H1 (cell line): ENCODE data around the gene ZNF813. TPM values are rescaled to one million over a fixed set of nuclear protein-coding genes. Genes with fewer than 3 reads are reported as not detected.

ENCODE experiments used
- CTCF ChIA-PET: fragments of 300-600 bp; sonication (Branson Sonifier 250); formaldehyde crosslinking; loops from one replicate; lab custom pipeline; 2021; ENCODE audit not compliant: partially characterized antibody; lab: Charles Lee
- POLR2A ChIA-PET: fragments of 300-600 bp; sonication (Branson Sonifier 250); formaldehyde crosslinking; loops from one replicate; lab custom pipeline; 2021; ENCODE audit warnings: inconsistent platforms; ENCODE audit not compliant: partially characterized antibody; lab: Charles Lee
- DNase-seq, 2 experiments: peaks; one replicate each; pipeline versions ENCODE4 v3.0.0 to v3.0.0-alpha.2; 2010 to 2022; ENCODE audit warnings: low spot score in 2 of 2, low read depth in 1 of 2, mixed read lengths in 1 of 2
- FAIRE-seq: peaks from 2 replicates; lab custom pipeline; 2011; peaks lifted over from hg19 to GRCh38; lab: Jason Lieb, UNC
- H2AFZ ChIP-seq: 2 replicates; pipeline ENCODE4 v1.8.1; 2012; ENCODE audit warnings: low read length, inconsistent platforms
- H2AK5ac ChIP-seq: 2 replicates; pipeline ENCODE4 v1.6.1; 2013; ENCODE audit warnings: low read depth, low read length
- H2BK120ac ChIP-seq: replicated peaks from 2 replicates; pipeline ENCODE3; 2013; ENCODE audit warnings: low read depth, low read length, inconsistent platforms
- H2BK12ac ChIP-seq: 2 replicates; pipeline ENCODE4 v1.6.1; 2013; ENCODE audit warnings: low read depth, low read length
- H2BK15ac ChIP-seq: 2 replicates; pipeline ENCODE4 v1.6.1; 2013; ENCODE audit warnings: low read length
- H2BK20ac ChIP-seq: 2 replicates; pipeline ENCODE4 v1.6.1; 2013; ENCODE audit warnings: low read length
- H2BK5ac ChIP-seq: 2 replicates; pipeline ENCODE4 v1.6.1; 2013; ENCODE audit warnings: low read depth, low read length
- H3K14ac ChIP-seq: 2 replicates; pipeline ENCODE4 v1.6.1; 2013; ENCODE audit warnings: inconsistent platforms; ENCODE audit not compliant: insufficient read length
- H3K18ac ChIP-seq: 2 replicates; pipeline ENCODE4 v1.6.1; 2013; ENCODE audit warnings: low read length; ENCODE audit errors: extremely low read depth
- H3K23ac ChIP-seq: 2 replicates; pipeline ENCODE4 v1.6.1; 2013; ENCODE audit warnings: inconsistent platforms; ENCODE audit not compliant: insufficient read length
- H3K23me2 ChIP-seq: 2 replicates; pipeline ENCODE4 v1.6.1; 2013; ENCODE audit warnings: low read depth, low read length
- H3K27ac ChIP-seq: 2 replicates; pipeline ENCODE4 v1.6.1; 2011; ENCODE audit warnings: low read depth, low read length, inconsistent platforms
- H3K27me3 ChIP-seq, 4 experiments: replicated peaks in 1 of 4; 1 replicate in 1 of 4; 2 replicates in 3 of 4; pipeline versions ENCODE4 v1.6.1 to v1.8.1; 2011 to 2013; ENCODE audit warnings: low read length in 3 of 4, mild to moderate bottlenecking in 3 of 4, inconsistent platforms in 2 of 4, mixed read lengths in 2 of 4, moderate library complexity in 1 of 4; ENCODE audit not compliant: control insufficient read depth in 3 of 4, insufficient read depth in 3 of 4; ENCODE audit errors: extremely low read depth in 1 of 4
- H3K36me3 ChIP-seq, 4 experiments: 2 replicates each; pipeline versions ENCODE4 v1.6.1 to v1.8.1; 2011 to 2013; ENCODE audit warnings: mild to moderate bottlenecking in 4 of 4, low read length in 3 of 4, moderate library complexity in 2 of 4, control low read depth in 1 of 4, inconsistent platforms in 1 of 4; ENCODE audit not compliant: insufficient read depth in 4 of 4, control insufficient read depth in 2 of 4
- H3K4ac ChIP-seq: replicated peaks from 2 replicates; pipeline ENCODE3; 2013; ENCODE audit warnings: low read length, low read depth, mixed read lengths, inconsistent platforms; ENCODE audit not compliant: insufficient read length
- H3K4me1 ChIP-seq, 4 experiments: replicated peaks in 1 of 4; 1 replicate in 1 of 4; 2 replicates in 3 of 4; pipeline versions ENCODE4 v1.6.1 to v1.8.1; 2011 to 2013; ENCODE audit warnings: low read length in 3 of 4, inconsistent platforms in 2 of 4, mixed read lengths in 1 of 4; ENCODE audit not compliant: insufficient read depth in 4 of 4, control insufficient read depth in 3 of 4
- H3K4me2 ChIP-seq, 2 experiments: 2 replicates each; pipeline versions ENCODE4 v1.6.1 to v1.8.1; 2011 to 2013; ENCODE audit warnings: low read depth in 2 of 2, low read length in 2 of 2, control low read depth in 1 of 2, inconsistent platforms in 1 of 2, mild to moderate bottlenecking in 1 of 2; ENCODE audit not compliant: insufficient read depth in 1 of 2
- H3K4me3 ChIP-seq, 4 experiments: fragments of 200-600, 300-600 bp in 1 of 4; sonication (generic), shearing (Covaris generic), sonication (Bioruptor Twin) in 1 of 4; 2 replicates each; pipeline versions ENCODE4 v1.5.1 to v1.8.1; 2011 to 2016; ENCODE audit warnings: low read length in 4 of 4, low read depth in 3 of 4, control low read depth in 2 of 4, inconsistent platforms in 2 of 4, mild to moderate bottlenecking in 2 of 4, mixed read lengths in 1 of 4, moderate library complexity in 1 of 4; ENCODE audit not compliant: insufficient read depth in 2 of 4; ENCODE audit errors: extremely low read depth in 1 of 4
- H3K56ac ChIP-seq: replicated peaks from 2 replicates; pipeline ENCODE3; 2013; ENCODE audit warnings: low read depth, mild to moderate bottlenecking, mixed read lengths, low read length, inconsistent platforms; ENCODE audit not compliant: insufficient read length
- H3K79me1 ChIP-seq: 2 replicates; pipeline ENCODE4 v1.6.1; 2013; ENCODE audit warnings: low read depth, low read length, control low read depth
- H3K79me2 ChIP-seq, 2 experiments: 2 replicates each; pipeline versions ENCODE4 v1.6.1 to v1.8.1; 2012 to 2013; ENCODE audit warnings: low read length in 2 of 2, mild to moderate bottlenecking in 2 of 2, inconsistent platforms in 1 of 2; ENCODE audit not compliant: insufficient read depth in 2 of 2, control insufficient read depth in 1 of 2
- H3K9ac ChIP-seq, 4 experiments: replicated peaks in 1 of 4; 1 replicate in 1 of 4; 2 replicates in 3 of 4; pipeline versions ENCODE4 v1.6.1 to v1.8.1; 2011 to 2013; ENCODE audit warnings: low read depth in 3 of 4, low read length in 3 of 4, control low read depth in 2 of 4, mild to moderate bottlenecking in 2 of 4, moderate library complexity in 2 of 4, inconsistent platforms in 1 of 4; ENCODE audit errors: extremely low read depth in 1 of 4
- H3K9me3 ChIP-seq, 2 experiments: 2 replicates each; pipeline versions ENCODE4 v1.6.1 to v1.8.1; 2012 to 2013; ENCODE audit warnings: mild to moderate bottlenecking in 2 of 2, moderate library complexity in 2 of 2, control low read depth in 1 of 2, inconsistent platforms in 1 of 2, low read depth in 1 of 2, low read length in 1 of 2, mixed read lengths in 1 of 2; ENCODE audit not compliant: insufficient read depth in 2 of 2
- H4K20me1 ChIP-seq, 2 experiments: replicated peaks in 1 of 2; 2 replicates each; pipeline versions ENCODE3 to v1.8.1; 2011 to 2013; ENCODE audit warnings: inconsistent platforms in 2 of 2, low read length in 2 of 2, mild to moderate bottlenecking in 1 of 2; ENCODE audit not compliant: insufficient read depth in 2 of 2, control insufficient read depth in 1 of 2
- H4K5ac ChIP-seq: 2 replicates; pipeline ENCODE4 v1.6.1; 2013; ENCODE audit warnings: low read length, low read depth, mixed read lengths, inconsistent platforms; ENCODE audit not compliant: insufficient read length
- H4K8ac ChIP-seq: 2 replicates; pipeline ENCODE4 v1.8.0; 2013; ENCODE audit warnings: mild to moderate bottlenecking, moderate library complexity, low read length, inconsistent platforms; ENCODE audit not compliant: insufficient read depth; ENCODE audit errors: extremely low read depth
- H4K91ac ChIP-seq: replicated peaks from 2 replicates; pipeline ENCODE3; 2013; ENCODE audit warnings: low read length, mixed read lengths, inconsistent platforms; ENCODE audit not compliant: insufficient read length
- EGR1 ChIP-seq: IDR thresholded peaks from 2 replicates; pipeline ENCODE4 v1.6.1; 2011; ENCODE audit warnings: low read depth, low read length, borderline replicate concordance
- EZH2 ChIP-seq: fragments of 200-600 bp; sonication (generic); IDR thresholded peaks from 2 replicates; pipeline ENCODE4 v1.7.1; 2012; ENCODE audit warnings: low read depth, mild to moderate bottlenecking, moderate library complexity, low read length, inconsistent platforms; ENCODE audit not compliant: severe bottlenecking
- HDAC2 ChIP-seq, 2 experiments: fragments of 300-600 bp in 1 of 2; sonication (generic) in 1 of 2; IDR thresholded peaks; 2 replicates each; pipeline ENCODE4 v1.6.1; 2011 to 2012; ENCODE audit warnings: low read depth in 2 of 2, low read length in 2 of 2, mild to moderate bottlenecking in 2 of 2, moderate library complexity in 2 of 2, borderline replicate concordance in 1 of 2, inconsistent platforms in 1 of 2
- POLR2AphosphoS5 ChIP-seq: IDR thresholded peaks from 2 replicates; pipeline ENCODE4 v1.6.1; 2011; ENCODE audit warnings: low read depth, low read length
- WGBS, 2 experiments: shearing (Covaris generic) in 1 of 2; methylation state at CpG; one replicate each; pipeline versions ENCODE4 v1.1.6 to v1.1.7; 2013 to 2015; ENCODE audit warnings: low lambda C conversion rate in 2 of 2, mixed read lengths in 2 of 2, inconsistent platforms in 1 of 2, low coverage in 1 of 2, missing lambda C conversion rate in 1 of 2; ENCODE audit not compliant: insufficient replicate concordance in 2 of 2, insufficient coverage in 1 of 2, insufficient read length in 1 of 2; ENCODE audit errors: extremely low coverage in 1 of 2, missing lambda C conversion rate in 1 of 2; 5-methylcytosine and 5-hydroxymethylcytosine counted together
- polyA plus RNA-seq, 7 experiments: library from polyadenylated mRNA; depleted of rRNA in 3 of 7; stranded (reverse) in 5 of 7; unstranded in 2 of 7; fragments of >200 nt in 5 of 7; fragments of 200-250 nt in 2 of 7; gene quantifications; 1 replicate in 5 of 7; 2 replicates in 1 of 7; 4 replicates in 1 of 7; pipeline versions ENCODE4 v1.2.1 to v1.2.3, GENCODE V29; 2011 to 2013; ENCODE audit warnings: missing spikeins in 2 of 7, mixed read lengths in 2 of 7
- total RNA-seq: library from RNA; stranded (reverse); fragmentation: NEBNext Ultra II Directional; extraction: Animal tissue kit (Norgen Biotek cat#: 25700); gene quantifications from 2 replicates; pipeline ENCODE4 v1.2.1, GENCODE V29; 2021

The ZNF813 gene
- total and polyA plus RNA-seq, 2 of the 8 experiments (the other 6 are each of a cell fraction or from before 2014, with no cell fraction given) = 2.9 to 22.1 TPM

DNA sequence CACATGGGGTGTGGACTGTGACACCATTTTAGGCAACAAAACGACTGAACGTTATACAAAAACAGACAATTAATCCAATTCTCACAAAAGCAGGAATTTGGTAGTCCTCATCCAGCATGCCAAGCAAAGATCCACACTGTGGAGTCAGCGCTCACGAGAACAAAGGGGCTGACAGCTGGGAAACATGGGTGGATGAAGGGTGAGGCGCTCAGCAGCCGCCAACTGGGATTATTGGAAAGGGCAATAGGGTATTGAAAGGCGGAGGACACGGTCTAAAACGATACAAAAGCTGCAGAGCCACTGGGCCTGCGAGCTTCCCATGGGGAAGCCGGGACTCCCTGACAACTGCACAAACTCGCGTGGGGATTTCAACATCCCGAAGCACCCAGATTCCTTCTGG, 4.7 kb upstream of the ZNF813 start:
- Histone ChIP-seq H3K9me3 (no peaks in the 10 kb centered on the region), H3K14ac (no peak overlapping the region), H4K8ac (peak overlapping the region; percentile 73; the same call in 1 of the 2 replicates), H3K4me1 (peaks cover 0 to 8% (median 5%) of the 10 kb centered on the region in 4 experiments; a peak in 4 of 7 replicates), H2AFZ (peak overlapping the region; percentile 7), H2BK120ac (no peak overlapping the region), H3K27me3 (no peaks in the 10 kb centered on the region; a peak in 1 of 7 replicates), H2BK5ac (peak overlapping the region; percentile 66; the same call in 1 of the 2 replicates), H2BK20ac (no peak overlapping the region), H3K79me1 (no peaks in the 10 kb centered on the region), H3K18ac (no peak overlapping the region), H3K4me2 (peak overlapping the region; percentile 76 to 80), H4K5ac (no peak overlapping the region), H3K4ac (no peak overlapping the region), H4K20me1 (no peaks in the 10 kb centered on the region), H2BK12ac (no peak overlapping the region), H4K91ac (no peak overlapping the region), H2AK5ac (no peak overlapping the region), H3K56ac (no peak overlapping the region), H3K9ac (peak overlapping the region in 1 of 4 experiments; percentile 18; a peak in 1 of 7 replicates), H3K23ac (no peak overlapping the region), H3K23me2 (peaks cover 5% of the 10 kb centered on the region), H3K36me3 (no peaks in the 10 kb centered on the region), H3K4me3 (peak overlapping the region in 3 of 4 experiments; percentile 23 to 56 (median 46); a peak in 6 of 8 replicates), H3K79me2 (no peaks in the 10 kb centered on the region), H2BK15ac (no peak overlapping the region; the same call in 1 of the 2 replicates), H3K27ac (no peak overlapping the region)
- POLR2A ChIA-PET = interaction anchor here (0.6 to 1.4 kb wide), 3 partner anchors 30 to 1561 kb away, joined by 3 to 11 read pairs (median 4); partner anchors contain the start of gene ZNF761
- CTCF ChIA-PET = interaction anchor here (1.6 to 2.1 kb wide), 3 partner anchors 11 to 39 kb away, joined by 5 to 8 read pairs (median 5); no protein-coding TSS in a partner anchor
- FAIRE-seq = no peak
- 62% methylated on average over 14 of the region's 14 CpGs; no CpG with 5 or more reads in 1 of the 2 experiments for WGBS, 2 experiments
- no peak for TF ChIP-seq EZH2
- TF ChIP-seq POLR2AphosphoS5 = no peak
- peak in 1 of 2 experiments; percentile 44; a peak in 1 of 4 replicates for TF ChIP-seq HDAC2 (IDR thresholded peaks at IDR 0.05; ENCODE audit: borderline replicate concordance in 1 of 2, low read depth in 2 of 2, low read length in 2 of 2)
- TF ChIP-seq EGR1 = no peak
- peak in 1 of 2 experiments; percentile 48 for DNase-seq
